LNCaP clone FGC (cell line): ENCODE measurements around the gene GANC.
A peak's percentile ranks its signal among the peaks of the same experiment; 100 is the strongest.

Source experiments
- DNase-seq: peaks from one replicate; pipeline ENCODE4 v3.0.0-alpha.2; 2011; ENCODE audit warnings: low read depth
- H3K4me3 ChIP-seq: 2 replicates; pipeline ENCODE4 v1.5.1; 2011; ENCODE audit warnings: mild to moderate bottlenecking, low read depth, low read length, control low read depth
- TF ChIP-seq, protein P1 (sequence below): IDR thresholded peaks from 2 replicates; pipeline ENCODE4 v1.5.1; 2012; ENCODE audit warnings: mild to moderate bottlenecking; ENCODE audit not compliant: control insufficient read depth, insufficient read depth; ENCODE audit errors: extremely low read depth

Gene GANC

DNA sequence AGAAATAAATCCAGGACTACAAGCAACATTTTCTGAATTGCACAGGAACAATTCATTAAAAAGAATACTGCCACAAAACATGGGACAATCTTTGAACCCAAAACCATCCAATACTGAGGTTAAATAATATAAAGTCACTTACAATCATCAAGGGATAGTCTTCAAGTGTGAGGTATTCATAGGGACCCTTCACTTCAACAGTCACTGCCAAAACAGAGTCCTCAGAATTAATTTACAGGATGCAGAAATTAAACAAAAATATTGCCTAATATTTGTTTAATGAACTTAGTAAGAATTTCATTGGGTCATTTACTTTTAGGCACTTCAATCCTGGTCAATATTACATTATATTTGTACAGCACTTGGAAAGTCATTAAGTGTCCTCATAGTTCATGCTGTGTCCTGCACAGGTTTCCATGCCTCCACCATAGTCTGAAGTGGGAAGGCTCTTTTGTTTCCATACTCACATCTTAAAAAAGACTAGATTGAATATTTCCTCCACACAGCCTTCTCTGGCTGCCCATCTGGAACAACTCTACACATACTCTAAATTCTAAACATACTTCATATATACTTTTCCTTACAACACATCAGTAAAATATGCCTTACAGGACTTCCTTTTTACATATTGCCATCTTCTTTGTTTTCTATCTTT lies 33.3 kb upstream of the GANC start:
- TF ChIP-seq, protein P1, sequence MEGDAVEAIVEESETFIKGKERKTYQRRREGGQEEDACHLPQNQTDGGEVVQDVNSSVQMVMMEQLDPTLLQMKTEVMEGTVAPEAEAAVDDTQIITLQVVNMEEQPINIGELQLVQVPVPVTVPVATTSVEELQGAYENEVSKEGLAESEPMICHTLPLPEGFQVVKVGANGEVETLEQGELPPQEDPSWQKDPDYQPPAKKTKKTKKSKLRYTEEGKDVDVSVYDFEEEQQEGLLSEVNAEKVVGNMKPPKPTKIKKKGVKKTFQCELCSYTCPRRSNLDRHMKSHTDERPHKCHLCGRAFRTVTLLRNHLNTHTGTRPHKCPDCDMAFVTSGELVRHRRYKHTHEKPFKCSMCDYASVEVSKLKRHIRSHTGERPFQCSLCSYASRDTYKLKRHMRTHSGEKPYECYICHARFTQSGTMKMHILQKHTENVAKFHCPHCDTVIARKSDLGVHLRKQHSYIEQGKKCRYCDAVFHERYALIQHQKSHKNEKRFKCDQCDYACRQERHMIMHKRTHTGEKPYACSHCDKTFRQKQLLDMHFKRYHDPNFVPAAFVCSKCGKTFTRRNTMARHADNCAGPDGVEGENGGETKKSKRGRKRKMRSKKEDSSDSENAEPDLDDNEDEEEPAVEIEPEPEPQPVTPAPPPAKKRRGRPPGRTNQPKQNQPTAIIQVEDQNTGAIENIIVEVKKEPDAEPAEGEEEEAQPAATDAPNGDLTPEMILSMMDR, result no peak
- H3K4me3 ChIP-seq, result no peak overlapping the region
- DNase-seq, result no peak

DNA sequence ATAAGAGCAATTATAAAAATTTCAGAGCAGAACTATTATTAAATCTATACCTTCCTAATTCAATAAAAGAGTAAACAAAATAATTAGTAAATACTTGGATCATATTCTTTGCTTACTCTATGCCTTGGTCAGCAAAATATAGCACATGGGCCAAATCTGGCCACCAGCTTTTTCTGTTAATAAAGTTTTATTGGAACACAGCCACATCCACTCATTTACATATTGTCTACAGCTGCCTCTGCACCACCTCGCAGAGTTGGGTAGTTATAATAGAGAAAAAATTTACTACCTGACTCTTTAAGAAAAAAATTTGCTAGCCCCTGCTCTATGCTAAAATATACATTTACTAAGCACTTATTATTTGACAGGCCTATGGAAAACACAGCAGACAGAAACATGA lies 32.2 kb upstream of the GANC start:
- TF ChIP-seq, protein P1, result no peak
- no peak for DNase-seq
- no peak overlapping the region for H3K4me3 ChIP-seq

DNA sequence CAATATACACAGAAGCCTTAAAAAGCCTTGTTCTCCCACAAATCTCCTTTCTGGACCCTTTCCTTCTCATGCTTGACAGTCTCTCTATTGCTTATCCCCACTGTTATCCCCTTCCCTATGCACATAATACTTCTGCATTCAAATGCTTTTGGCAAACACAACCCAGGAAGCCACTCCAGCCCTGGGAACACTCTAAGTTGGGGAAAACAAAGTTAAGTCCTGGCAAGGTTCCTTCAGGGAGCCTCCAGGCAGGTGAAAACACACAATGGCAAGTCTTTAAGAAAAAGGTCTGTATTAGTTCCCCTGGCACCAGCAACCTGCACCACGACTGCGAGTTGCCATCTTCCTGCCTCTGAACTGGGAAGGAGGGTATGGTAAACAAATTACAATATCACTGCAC lies 19.7 kb upstream of the GANC start:
- TF ChIP-seq, protein P1, result no peak

GRCh38 chr15:42264795-42265194 lies 8.2 kb upstream of the GANC start:
- no peak for DNase-seq
- TF ChIP-seq, protein P1, result no peak
- no peak overlapping the region for H3K4me3 ChIP-seq

More for the DNA sequence above, 19.7 kb upstream of the GANC start:
- no peak for DNase-seq
- no peak overlapping the region for H3K4me3 ChIP-seq

- DNase-seq, result no peak
- TF ChIP-seq, protein P1, result no peak
- no peak overlapping the region for H3K4me3 ChIP-seq
Measured at GRCh38 chr15:42267286-42267685, 5.7 kb upstream of the GANC start.

- TF ChIP-seq, protein P1, result no peak
- peak; percentile 98 for DNase-seq
- peak overlapping the region; percentile 81 for H3K4me3 ChIP-seq
Measured at GRCh38 chr15:42270551-42270950, 2.5 kb upstream of the GANC start.

DNA sequence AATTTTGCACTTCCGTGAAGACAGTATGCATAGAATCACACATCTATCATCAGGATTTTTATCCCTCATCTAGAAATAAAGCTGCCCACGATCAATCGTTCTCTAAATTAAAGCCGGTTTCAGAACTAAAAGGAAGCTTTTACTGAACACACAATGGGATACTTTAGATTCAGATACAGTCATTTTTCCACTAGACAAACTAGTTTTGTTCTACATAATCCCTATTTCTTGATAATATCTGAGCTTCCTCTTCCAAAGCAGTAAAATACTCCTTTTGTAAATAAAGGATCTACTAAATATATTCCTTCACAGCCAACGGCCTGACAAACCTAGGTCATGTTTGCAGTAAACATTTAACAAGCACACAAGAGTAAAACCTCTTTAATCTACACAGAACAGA lies 2.0 kb upstream of the GANC start:
- H3K4me3 ChIP-seq, result peak overlapping the region; percentile 81
- DNase-seq, result peak; percentile 95
- TF ChIP-seq, protein P1, result no peak
